HEK293 (cell line): ENCODE measurements around the gene STAC2.

Experiments used
- CTCF ChIA-PET: fragments of 350-600 bp; formaldehyde crosslinking; extraction: SDS; loops from one replicate; lab custom pipeline; 2021; ENCODE audit warnings: antibody characterized with exemption; lab: Yijun Ruan, JAX
- POLR2A ChIA-PET: fragments of 300-600 bp; formaldehyde crosslinking; extraction: SDS; loops from one replicate; lab custom pipeline; 2020; ENCODE audit warnings: antibody characterized with exemption, inconsistent platforms; lab: Yijun Ruan, JAX
- H3K27ac ChIP-seq: fragments of 200-500 bp; sonication (Bioruptor generic); 2 replicates; pipeline ENCODE4 v1.5.1; 2014; ENCODE audit warnings: low read depth, low read length, control low read depth, inconsistent platforms; ENCODE audit errors: extremely low read depth
- H3K36me3 ChIP-seq, 2 experiments: fragments of 200-500 bp in 1 of 2; sonication (Bioruptor generic) in 1 of 2; 1 replicate in 1 of 2; 2 replicates in 1 of 2; pipeline ENCODE4 v1.5.1; 2014 to 2017; ENCODE audit warnings: inconsistent platforms in 2 of 2, low read length in 2 of 2; ENCODE audit not compliant: control insufficient read depth in 2 of 2, insufficient read depth in 1 of 2
- H3K4me1 ChIP-seq: fragments of 200-500 bp; sonication (Bioruptor generic); 2 replicates; pipeline ENCODE4 v1.5.1; 2014; ENCODE audit warnings: mild to moderate bottlenecking, low read length, inconsistent platforms; ENCODE audit not compliant: control insufficient read depth, insufficient read depth
- H3K4me3 ChIP-seq: 2 replicates; pipeline ENCODE4 v1.5.1; 2011; ENCODE audit warnings: low read depth, mild to moderate bottlenecking, control low read depth, low read length, moderate library complexity
- H3K9me3 ChIP-seq: fragments of 200-500 bp; sonication (Bioruptor generic); 2 replicates; pipeline ENCODE4 v1.5.1; 2014; ENCODE audit warnings: low read depth, low read length, inconsistent platforms; ENCODE audit not compliant: control insufficient read depth, insufficient read depth
- GLIS2 ChIP-seq: fragments of 450-650 bp; formaldehyde crosslinking; IDR thresholded peaks from 2 replicates; pipeline ENCODE4 v1.5.1; 2016; ENCODE audit warnings: missing biosample characterization, missing genetic modification characterization
- HOXA7 ChIP-seq: sonication (generic); formaldehyde crosslinking; IDR thresholded peaks from 2 replicates; pipeline ENCODE4 v1.8.1; 2022; ENCODE audit warnings: missing genetic modification reagents, borderline replicate concordance
- KLF10 ChIP-seq: fragments of 450-650 bp; IDR thresholded peaks from 2 replicates; pipeline ENCODE4 v1.5.1; 2018; ENCODE audit warnings: missing biosample characterization, mild to moderate bottlenecking, missing genetic modification characterization
- KLF7 ChIP-seq: fragments of 450-650 bp; formaldehyde crosslinking; IDR thresholded peaks from 2 replicates; pipeline ENCODE4 v1.5.1; 2016; ENCODE audit warnings: missing biosample characterization, missing genetic modification characterization, borderline replicate concordance
- PRDM2 ChIP-seq: fragments of 450-650 bp; formaldehyde crosslinking; IDR thresholded peaks from 2 replicates; pipeline ENCODE4 v1.5.1; 2016; ENCODE audit warnings: missing biosample characterization, missing genetic modification characterization, borderline replicate concordance
- SP7 ChIP-seq: fragments of 450-650 bp; formaldehyde crosslinking; IDR thresholded peaks from 2 replicates; pipeline ENCODE4 v1.5.1; 2016; ENCODE audit warnings: missing biosample characterization, missing genetic modification characterization
- ZBTB8A ChIP-seq: fragments of 450-650 bp; formaldehyde crosslinking; IDR thresholded peaks from 2 replicates; pipeline ENCODE4 v1.5.1; 2016; ENCODE audit warnings: missing biosample characterization, missing genetic modification characterization
- ZNF23 ChIP-seq: fragments of 450-650 bp; formaldehyde crosslinking; IDR thresholded peaks from 2 replicates; pipeline ENCODE4 v1.5.1; 2016; ENCODE audit warnings: missing biosample characterization, missing genetic modification characterization, borderline replicate concordance
- ZNF335 ChIP-seq: fragments of 450-650 bp; formaldehyde crosslinking; conservative IDR thresholded peaks from 2 replicates; pipeline ENCODE4 v1.5.1; 2016; ENCODE audit warnings: missing biosample characterization, missing genetic modification characterization
- ZNF350 ChIP-seq: fragments of 450-650 bp; formaldehyde crosslinking; IDR thresholded peaks from 2 replicates; pipeline ENCODE4 v1.5.0; 2017; ENCODE audit warnings: missing biosample characterization, mild to moderate bottlenecking, missing genetic modification characterization
- ZNF433 ChIP-seq: fragments of 450-650 bp; formaldehyde crosslinking; IDR thresholded peaks from 2 replicates; pipeline ENCODE4 v1.5.1; 2016; ENCODE audit warnings: missing biosample characterization, missing genetic modification characterization, low read depth
- ZNF501 ChIP-seq: fragments of 450-650 bp; formaldehyde crosslinking; IDR thresholded peaks from 2 replicates; pipeline ENCODE4 v1.5.1; 2016; ENCODE audit warnings: missing biosample characterization, missing genetic modification characterization
- ZNF548 ChIP-seq: fragments of 450-650 bp; formaldehyde crosslinking; IDR thresholded peaks from 2 replicates; pipeline ENCODE4 v1.5.1; 2016; ENCODE audit warnings: missing biosample characterization, missing genetic modification characterization
- ZNF596 ChIP-seq: fragments of 450-650 bp; IDR thresholded peaks from 2 replicates; pipeline ENCODE4 v1.5.0; 2018; ENCODE audit warnings: missing biosample characterization, mild to moderate bottlenecking, missing genetic modification characterization, moderate library complexity
- ZNF660 ChIP-seq: fragments of 450-650 bp; IDR thresholded peaks from 2 replicates; pipeline ENCODE4 v1.5.1; 2018; ENCODE audit warnings: missing biosample characterization, mild to moderate bottlenecking, missing genetic modification characterization
- ZSCAN16 ChIP-seq: fragments of 450-650 bp; formaldehyde crosslinking; IDR thresholded peaks from 2 replicates; pipeline ENCODE4 v1.5.1; 2016; ENCODE audit warnings: missing biosample characterization, missing genetic modification characterization
- ZSCAN30 ChIP-seq: fragments of 450-650 bp; IDR thresholded peaks from 2 replicates; pipeline ENCODE4 v1.5.1; 2018; ENCODE audit warnings: missing biosample characterization, mild to moderate bottlenecking, missing genetic modification characterization, moderate library complexity
- ZSCAN5A ChIP-seq: fragments of 450-650 bp; formaldehyde crosslinking; IDR thresholded peaks from 2 replicates; pipeline ENCODE4 v1.5.1; 2016; ENCODE audit warnings: missing biosample characterization, missing genetic modification characterization
- TF ChIP-seq, protein P1 (sequence below): fragments of 450-650 bp; formaldehyde crosslinking; IDR thresholded peaks from 2 replicates; pipeline ENCODE4 v1.5.1; 2017; ENCODE audit warnings: missing biosample characterization, missing genetic modification characterization
- TF ChIP-seq, protein P2 (sequence below): fragments of 450-650 bp; formaldehyde crosslinking; IDR thresholded peaks from 2 replicates; pipeline ENCODE4 v1.5.1; 2016; ENCODE audit warnings: missing biosample characterization, missing genetic modification characterization, low read depth

STAC2 gene

GRCh38 chr17:39225308-39225958 is at the start of gene STAC2:
TSS of gene STAC2 (minus strand) at chr17:39225945. CDS start at chr17:39225502, 443 bp downstream.
- no peaks in the 10 kb centered on the region for H3K36me3 ChIP-seq
- peak within 1 kb of the TSS; percentile 30 for H3K4me3 ChIP-seq
- ChIA-PET CTCF (interaction anchor here (1.0 to 9.1 kb wide), 3 partner anchors 15 to 61 kb away, joined by 6 to 151 read pairs (median 6); no protein-coding TSS in a partner anchor), POLR2A (interaction anchor here (0.5 to 1.3 kb wide), 12 partner anchors 11 to 462 kb away, joined by 3 to 16 read pairs (median 4); partner anchors contain the start of genes PGAP3 and RPL19)
- H3K4me1 ChIP-seq, result peaks cover 3% of the 10 kb centered on the region; the same call in 1 of the 2 replicates
- no peaks in the 10 kb centered on the region for H3K9me3 ChIP-seq
- TF ChIP-seq SP7 (tag by site-specific recombination) (no peak), ZNF596 (tag by site-specific recombination) (0 out of 2 replicates have a peak, but pooled peaks have one; percentile 37), GLIS2 (tag by site-specific recombination) (0 out of 2 replicates have a peak, but pooled peaks have one; percentile 9)
- no peak within 1 kb of the TSS for H3K27ac ChIP-seq

GRCh38 chr17:39271546-39271945 is 45.8 kb upstream of the STAC2 start:
- CTCF ChIA-PET, result interaction anchor here (0.6 to 1.5 kb wide), 6 partner anchors 9 to 276 kb away, joined by 3 to 6 read pairs (median 4); no protein-coding TSS in a partner anchor
- H3K4me3 ChIP-seq, result no peak overlapping the region
- H3K36me3 ChIP-seq, result peaks cover 48 to 72% of the 10 kb centered on the region in 2 experiments
- no peak overlapping the region for H3K27ac ChIP-seq
- H3K9me3 ChIP-seq, result no peaks in the 10 kb centered on the region
- TF ChIP-seq KLF7 (tag by site-specific recombination) (no peak), ZSCAN5A (tag by site-specific recombination) (no peak), ZNF660 (tag by site-specific recombination) (no peak), KLF10 (tag by site-specific recombination) (no peak), ZSCAN30 (tag by site-specific recombination) (no peak), HOXA7 (CRISPR knock-in tag) (no peak), ZNF548 (tag by site-specific recombination) (no peak), ZNF433 (tag by site-specific recombination) (no peak), ZNF501 (tag by site-specific recombination) (no peak), ZNF335 (tag by site-specific recombination) (no peak), ZNF23 (tag by site-specific recombination) (no peak), PRDM2 (tag by site-specific recombination) (no peak), ZSCAN16 (tag by site-specific recombination) (no peak), ZBTB8A (tag by site-specific recombination) (no peak), ZNF350 (no peak)
- TF ChIP-seq, protein P1, sequence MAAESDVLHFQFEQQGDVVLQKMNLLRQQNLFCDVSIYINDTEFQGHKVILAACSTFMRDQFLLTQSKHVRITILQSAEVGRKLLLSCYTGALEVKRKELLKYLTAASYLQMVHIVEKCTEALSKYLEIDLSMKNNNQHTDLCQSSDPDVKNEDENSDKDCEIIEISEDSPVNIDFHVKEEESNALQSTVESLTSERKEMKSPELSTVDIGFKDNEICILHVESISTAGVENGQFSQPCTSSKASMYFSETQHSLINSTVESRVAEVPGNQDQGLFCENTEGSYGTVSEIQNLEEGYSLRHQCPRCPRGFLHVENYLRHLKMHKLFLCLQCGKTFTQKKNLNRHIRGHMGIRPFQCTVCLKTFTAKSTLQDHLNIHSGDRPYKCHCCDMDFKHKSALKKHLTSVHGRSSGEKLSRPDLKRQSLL (tag by site-specific recombination), result no peak
- TF ChIP-seq, protein P2, sequence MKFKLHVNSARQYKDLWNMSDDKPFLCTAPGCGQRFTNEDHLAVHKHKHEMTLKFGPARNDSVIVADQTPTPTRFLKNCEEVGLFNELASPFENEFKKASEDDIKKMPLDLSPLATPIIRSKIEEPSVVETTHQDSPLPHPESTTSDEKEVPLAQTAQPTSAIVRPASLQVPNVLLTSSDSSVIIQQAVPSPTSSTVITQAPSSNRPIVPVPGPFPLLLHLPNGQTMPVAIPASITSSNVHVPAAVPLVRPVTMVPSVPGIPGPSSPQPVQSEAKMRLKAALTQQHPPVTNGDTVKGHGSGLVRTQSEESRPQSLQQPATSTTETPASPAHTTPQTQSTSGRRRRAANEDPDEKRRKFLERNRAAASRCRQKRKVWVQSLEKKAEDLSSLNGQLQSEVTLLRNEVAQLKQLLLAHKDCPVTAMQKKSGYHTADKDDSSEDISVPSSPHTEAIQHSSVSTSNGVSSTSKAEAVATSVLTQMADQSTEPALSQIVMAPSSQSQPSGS, result no peak
- no peaks in the 10 kb centered on the region for H3K4me1 ChIP-seq
- POLR2A ChIA-PET, result interaction anchor here (0.9 to 1.0 kb wide), 2 partner anchors 180 to 190 kb away, joined by 3 to 4 read pairs; partner anchors contain the start of gene CDK12
